PC-9 (cell line): Measurements from ENCODE around the gene ESYT1.

ENCODE experiments used
- CTCF ChIP-seq: fragments of 200-600 bp; sonication (generic); conservative IDR thresholded peaks from 2 replicates; pipeline ENCODE4 v1.6.1; 2017; ENCODE audit warnings: mixed run types, antibody characterized with exemption, mild to moderate bottlenecking, moderate library complexity
- EZH2 ChIP-seq: fragments of 200-600 bp; sonication (generic); IDR thresholded peaks from 2 replicates; pipeline ENCODE4 v1.8.0; 2017; ENCODE audit warnings: antibody characterized with exemption, low read depth

GRCh38 chr12:56081393-56082347, 46.4 kb upstream of the ESYT1 start:
- TF ChIP-seq CTCF (no peak), EZH2 (no peak)
